ENCODE measurements around the gene NT5E. TPM values are rescaled to one million over a fixed set of nuclear protein-coding genes. Genes with fewer than 3 reads are reported as not detected.

NT5E gene
- total RNA-seq, 1 donor from 2014 or later: not detected

- no peak overlapping the region for H3K4me2 ChIP-seq
- no peaks in the 10 kb centered on the region for H3K36me3 Mint-ChIP-seq
- H3K36me3 ChIP-seq: no peaks in the 10 kb centered on the region
- H3K27me3 Mint-ChIP-seq (ENCODE audit: insufficient read depth, low read depth): no peaks in the 10 kb centered on the region
- TF ChIP-seq EZH2phosphoT487 (IDR thresholded peaks at IDR 0.05) (no peak), CTCF (IDR thresholded peaks at IDR 0.05) (no peak), EZH2 (IDR thresholded peaks at IDR 0.05) (no peak)
- no peaks in the 10 kb centered on the region for H3K9me3 ChIP-seq (ENCODE audit: low read depth)
- H2AFZ ChIP-seq (replicated peaks): no peak overlapping the region
- H3K4me1 ChIP-seq: no peaks in the 10 kb centered on the region
- H3K79me2 ChIP-seq (ENCODE audit: low read depth): no peaks in the 10 kb centered on the region
- H3K27ac Mint-ChIP-seq: no peak overlapping the region
- peaks cover 9% of the 10 kb centered on the region for H3K9me3 Mint-ChIP-seq
- no peaks in the 10 kb centered on the region for H4K20me1 ChIP-seq (ENCODE audit: low read depth)
- H3K4me3 Mint-ChIP-seq: no peak overlapping the region
- H3K27ac ChIP-seq: no peak overlapping the region
- no peak overlapping the region for H3K4me3 ChIP-seq
- H3K9ac ChIP-seq: no peak overlapping the region
- no peaks in the 10 kb centered on the region for H3F3A ChIP-seq (ENCODE audit: low read depth)
- H3K4me1 Mint-ChIP-seq: no peaks in the 10 kb centered on the region
- DNase-seq (ENCODE audit: low spot score): no peak
- H3K27me3 ChIP-seq: no peaks in the 10 kb centered on the region
Measured at GRCh38 chr6:85425997-85426396, 23.9 kb upstream of the NT5E start.

- Histone ChIP-seq H3F3A (ENCODE audit: low read depth) (no peaks in the 10 kb centered on the region), H2AFZ (replicated peaks) (no peak overlapping the region), H3K36me3 (no peaks in the 10 kb centered on the region), H3K4me3 (no peak overlapping the region), H3K4me1 (no peaks in the 10 kb centered on the region), H3K9me3 (ENCODE audit: low read depth) (no peaks in the 10 kb centered on the region), H3K4me2 (no peak overlapping the region), H3K27ac (no peak overlapping the region), H3K9ac (no peak overlapping the region), H4K20me1 (ENCODE audit: low read depth) (no peaks in the 10 kb centered on the region), H3K79me2 (ENCODE audit: low read depth) (no peaks in the 10 kb centered on the region), H3K27me3 (no peaks in the 10 kb centered on the region)
- Mint-ChIP-seq H3K27ac (no peak overlapping the region), H3K4me3 (no peak overlapping the region), H3K27me3 (ENCODE audit: insufficient read depth, low read depth) (no peaks in the 10 kb centered on the region), H3K9me3 (peaks cover 9% of the 10 kb centered on the region), H3K36me3 (no peaks in the 10 kb centered on the region), H3K4me1 (no peaks in the 10 kb centered on the region)
- DNase-seq (ENCODE audit: low spot score): no peak
- TF ChIP-seq EZH2 (IDR thresholded peaks at IDR 0.05): no peak
- TF ChIP-seq EZH2phosphoT487 (IDR thresholded peaks at IDR 0.05): no peak
- TF ChIP-seq CTCF (IDR thresholded peaks at IDR 0.05): no peak
Measured at GRCh38 chr6:85428486-85428885, 21.4 kb upstream of the NT5E start.

GRCh38 chr6:85429346-85429745 is 20.5 kb upstream of the NT5E start:
- no peak overlapping the region for H3K9ac ChIP-seq
- H4K20me1 ChIP-seq (ENCODE audit: low read depth): no peaks in the 10 kb centered on the region
- no peaks in the 10 kb centered on the region for H3K79me2 ChIP-seq (ENCODE audit: low read depth)
- Mint-ChIP-seq H3K9me3 (peaks cover 9% of the 10 kb centered on the region), H3K36me3 (no peaks in the 10 kb centered on the region), H3K4me1 (no peaks in the 10 kb centered on the region), H3K4me3 (no peak overlapping the region), H3K27me3 (ENCODE audit: insufficient read depth, low read depth) (no peaks in the 10 kb centered on the region), H3K27ac (no peak overlapping the region)
- no peaks in the 10 kb centered on the region for H3K4me1 ChIP-seq
- H3K27me3 ChIP-seq: no peaks in the 10 kb centered on the region
- H3K27ac ChIP-seq: no peak overlapping the region
- no peak overlapping the region for H2AFZ ChIP-seq (replicated peaks)
- H3K4me2 ChIP-seq: no peak overlapping the region
- TF ChIP-seq EZH2phosphoT487 (IDR thresholded peaks at IDR 0.05) (no peak), EZH2 (IDR thresholded peaks at IDR 0.05) (no peak), CTCF (IDR thresholded peaks at IDR 0.05) (no peak)
- H3K36me3 ChIP-seq: no peaks in the 10 kb centered on the region
- H3K4me3 ChIP-seq: no peak overlapping the region
- H3K9me3 ChIP-seq (ENCODE audit: low read depth): no peaks in the 10 kb centered on the region
- no peaks in the 10 kb centered on the region for H3F3A ChIP-seq (ENCODE audit: low read depth)
- DNase-seq (ENCODE audit: low spot score): no peak
